ENCODE results near the gene IL18R1.

Gene IL18R1

GRCh38 chr2:102345329-102345920 lies 10.2 kb upstream of the IL18R1 start:
- DNase-seq = no peak

DNA sequence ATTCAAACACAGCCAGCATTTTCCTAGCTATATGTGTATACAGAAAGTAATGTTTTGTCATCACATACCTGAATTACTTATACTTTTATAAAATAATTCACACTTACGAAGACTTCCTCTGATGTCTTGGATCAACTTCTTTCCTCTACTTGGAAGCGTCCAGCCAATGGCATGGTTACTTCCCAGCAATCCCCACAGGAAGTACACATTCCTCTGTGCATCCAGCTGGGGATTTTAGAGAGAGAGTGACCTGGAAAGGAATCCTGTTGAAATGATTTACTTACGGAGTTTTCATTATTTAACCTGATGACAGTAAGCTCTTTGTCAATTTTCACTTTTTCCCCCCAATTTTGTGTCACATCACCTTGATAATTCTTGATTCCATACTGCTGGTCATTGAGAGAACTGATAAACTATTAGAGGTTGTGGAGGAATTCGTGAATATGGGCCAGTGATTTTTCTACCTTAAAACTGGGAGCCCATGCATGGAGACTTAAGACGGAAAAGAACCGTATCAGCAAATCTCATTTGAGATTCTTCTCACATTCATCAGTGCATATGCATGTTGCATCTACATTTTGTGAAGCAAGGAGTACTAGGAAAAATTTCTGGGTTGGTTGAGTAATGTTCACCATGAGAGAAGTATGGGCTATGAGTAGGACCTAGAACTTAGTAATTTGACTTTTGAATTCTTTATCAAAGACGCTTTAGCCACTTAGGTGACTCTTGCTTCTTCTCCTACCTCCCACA lies 9.0 kb upstream of the IL18R1 start:
- DNase-seq = no peak

DNA sequence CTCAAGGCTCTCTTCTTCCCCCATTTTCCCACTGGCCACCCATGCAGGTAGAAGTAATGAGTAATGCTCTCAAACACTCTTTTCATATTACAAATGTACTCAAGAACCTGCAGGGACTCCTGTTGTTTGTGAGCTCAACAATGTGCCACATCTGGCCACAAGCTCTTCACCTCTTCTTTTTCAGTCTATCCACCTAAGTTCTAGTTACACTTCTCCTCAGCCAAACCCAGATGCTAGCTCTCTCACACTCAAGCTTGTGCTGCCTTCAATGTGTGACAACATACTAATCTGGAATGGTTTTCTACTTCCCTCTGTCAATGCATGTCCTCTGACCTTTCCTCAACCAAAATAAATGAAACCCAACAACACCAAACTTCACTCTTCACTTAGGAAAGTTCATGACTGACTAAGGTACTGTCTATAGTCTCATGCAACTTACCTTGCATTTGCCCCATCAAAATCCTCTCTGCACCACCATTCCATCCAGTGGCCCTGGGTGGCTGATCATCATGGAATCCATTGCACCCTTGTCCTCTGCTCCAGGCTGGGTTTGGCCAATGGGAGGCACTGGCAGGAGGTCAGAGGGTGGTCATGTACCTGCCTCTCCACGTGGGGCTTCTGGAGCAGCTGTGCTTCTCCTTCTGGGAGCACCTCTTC lies 5.3 kb upstream of the IL18R1 start:
- no peak for DNase-seq

GRCh38 chr2:102356381-102356712 lies 751 bp downstream of the IL18R1 start:
- DNase-seq = peak in 1 of 2 donors; percentile 33

DNA sequence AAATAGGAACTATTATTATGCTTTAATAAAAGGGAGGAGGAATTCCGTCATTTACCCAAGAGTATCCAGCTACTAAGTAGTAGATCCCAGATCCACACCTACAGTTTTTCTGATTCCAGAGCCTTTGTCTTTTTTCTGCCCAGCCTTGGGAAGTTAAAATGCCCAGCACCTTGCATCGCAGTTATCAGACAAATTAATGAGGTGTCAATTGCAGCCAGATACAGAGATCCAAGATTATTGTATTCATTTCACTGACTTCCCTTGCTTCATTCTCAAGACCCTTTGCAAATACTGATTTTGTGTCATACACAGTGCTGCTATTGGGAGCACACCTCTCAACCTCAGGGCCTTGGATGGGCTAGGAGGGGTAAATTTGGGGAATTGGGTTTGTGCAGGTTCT lies 1.1 kb downstream of the IL18R1 start:
- no peak for DNase-seq

DNA sequence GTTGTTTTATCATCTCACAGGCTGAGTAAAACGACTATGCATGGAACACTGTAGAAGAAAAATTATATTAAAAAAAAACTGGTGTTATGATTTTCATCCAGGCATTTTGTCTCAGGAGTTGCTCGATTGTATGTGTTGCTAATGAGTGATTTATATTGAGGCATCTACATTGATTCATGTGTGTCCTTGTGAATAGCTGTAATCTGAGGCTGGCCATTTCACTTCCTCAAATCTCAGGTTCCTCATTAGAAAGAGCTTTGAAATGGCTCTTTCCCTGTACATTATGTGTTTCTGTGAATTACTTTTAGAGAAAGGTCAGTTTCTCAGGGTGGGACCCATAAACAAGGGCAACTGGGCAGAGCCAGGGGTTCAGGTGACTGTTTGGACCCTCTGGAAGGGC lies 2.3 kb downstream of the IL18R1 start:
- DNase-seq = no peak

GRCh38 chr2:102358496-102358895 lies 2.9 kb downstream of the IL18R1 start:
- peak in 1 of 2 donors; percentile 38 for DNase-seq

GRCh38 chr2:102359527-102359926 lies 3.9 kb downstream of the IL18R1 start:
- no peak for DNase-seq

DNA sequence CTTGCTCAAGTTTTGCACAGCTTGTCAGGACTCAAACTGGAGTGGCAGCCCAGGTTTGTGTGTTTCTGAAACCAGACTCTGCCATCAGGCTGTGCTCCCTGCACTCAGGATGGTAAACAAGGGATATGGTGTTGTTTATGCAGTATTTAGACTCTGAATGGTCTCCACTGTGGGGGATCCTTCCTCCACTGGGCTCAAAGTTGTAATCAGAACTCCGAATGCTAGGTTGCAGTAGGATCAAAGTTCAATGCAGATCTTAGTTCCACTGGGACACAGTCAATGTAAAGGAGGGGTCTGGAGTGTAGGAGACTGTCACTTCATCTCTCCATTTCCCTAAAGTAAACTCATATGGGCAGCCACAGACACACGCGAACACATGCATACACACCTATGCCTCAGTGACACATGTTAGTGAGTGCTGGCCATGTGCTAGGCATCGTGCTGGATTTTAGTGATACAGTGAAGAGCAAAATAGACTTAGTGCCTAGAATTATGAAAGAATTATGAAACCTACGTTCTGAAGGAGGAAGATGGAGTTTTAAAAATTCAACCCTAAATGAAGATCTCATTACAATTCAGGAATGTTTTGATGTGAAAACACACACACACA lies 6.1 kb downstream of the IL18R1 start:
- DNase-seq = no peak

DNA sequence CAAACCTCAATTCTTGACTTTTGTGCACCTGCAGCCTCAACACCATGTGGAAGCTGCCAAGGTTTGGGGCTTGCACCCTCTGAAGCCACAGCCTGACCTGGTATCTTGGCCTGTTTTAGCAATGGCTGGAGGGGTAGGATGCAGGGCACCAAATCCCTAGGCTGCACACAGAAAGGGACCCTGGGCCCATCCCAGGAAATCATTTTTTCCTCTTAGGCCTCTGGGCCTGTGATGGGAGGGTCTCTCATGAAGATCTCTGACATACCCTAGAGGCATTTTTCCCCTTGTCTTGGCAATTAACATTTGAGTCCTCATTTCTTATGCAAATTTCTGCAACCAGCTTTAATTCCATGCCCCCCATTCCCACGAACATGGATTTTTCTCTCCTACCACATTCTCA lies 10.2 kb downstream of the IL18R1 start:
- DNase-seq = no peak

- DNase-seq = peak in 1 of 2 donors; percentile 41
These were observed 11.0 kb downstream of the IL18R1 start for GRCh38 chr2:102366406-102367112.

DNA sequence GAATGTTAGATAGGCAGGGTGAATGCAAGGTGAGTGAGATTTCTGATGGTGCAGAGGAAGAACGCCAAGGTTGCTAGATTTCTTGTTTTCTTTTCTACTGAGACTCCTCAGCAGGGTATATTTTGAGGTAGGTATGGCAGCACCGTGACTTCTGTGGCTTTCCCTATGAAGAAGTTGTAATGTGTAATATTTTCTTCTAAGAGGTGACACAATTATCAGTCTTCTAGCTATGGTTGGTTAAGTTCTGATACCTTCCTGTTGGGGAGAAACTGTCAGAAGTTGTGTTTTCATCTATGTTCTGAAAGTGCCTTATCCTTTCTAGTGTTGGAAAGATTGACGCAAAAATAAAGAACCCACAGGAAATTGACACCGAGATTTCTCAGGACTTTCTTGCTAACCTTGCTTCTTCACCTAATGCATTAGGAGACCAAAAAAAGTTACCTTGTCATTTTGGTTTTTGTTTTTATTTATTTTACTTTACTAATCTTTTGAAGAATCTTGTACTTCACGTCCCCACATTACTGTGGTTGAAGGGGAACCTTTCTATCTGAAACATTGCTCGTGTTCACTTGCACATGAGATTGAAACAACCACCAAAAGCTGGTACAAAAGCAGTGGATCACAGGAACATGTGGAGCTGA lies 11.9 kb downstream of the IL18R1 start:
- DNase-seq = peak; percentile 5 to 60

DNA sequence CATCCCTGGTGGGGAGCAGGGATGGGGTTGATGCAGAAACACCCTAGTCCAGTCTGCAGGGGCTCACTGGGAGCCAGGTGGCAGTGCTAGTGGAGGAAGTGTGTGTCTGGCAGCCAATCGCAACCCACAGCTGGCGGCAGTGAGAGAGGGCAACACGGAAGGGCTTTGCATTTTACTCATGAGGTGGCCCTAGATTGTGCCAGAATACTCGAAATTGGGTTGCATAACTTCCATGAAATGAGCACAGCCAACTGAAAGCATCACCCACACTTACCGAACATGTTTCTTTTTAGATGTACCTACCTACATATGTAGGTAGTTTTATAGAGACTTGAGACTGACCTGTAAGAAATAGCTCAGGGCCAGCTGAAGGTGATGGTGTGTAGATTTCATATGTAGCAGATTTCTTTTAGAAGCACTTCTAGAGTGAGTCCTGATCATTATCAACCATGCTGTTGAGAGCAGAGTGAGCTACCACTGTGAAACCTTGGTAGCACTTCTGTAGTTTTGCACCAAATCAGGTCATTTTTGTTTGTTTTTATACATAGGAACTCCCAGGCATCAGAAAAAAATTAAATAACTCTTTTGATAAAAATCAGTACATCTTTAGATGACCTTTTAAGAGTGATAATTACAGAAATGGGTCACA lies 13.0 kb downstream of the IL18R1 start:
- DNase-seq = peak; percentile 27 to 44

DNA sequence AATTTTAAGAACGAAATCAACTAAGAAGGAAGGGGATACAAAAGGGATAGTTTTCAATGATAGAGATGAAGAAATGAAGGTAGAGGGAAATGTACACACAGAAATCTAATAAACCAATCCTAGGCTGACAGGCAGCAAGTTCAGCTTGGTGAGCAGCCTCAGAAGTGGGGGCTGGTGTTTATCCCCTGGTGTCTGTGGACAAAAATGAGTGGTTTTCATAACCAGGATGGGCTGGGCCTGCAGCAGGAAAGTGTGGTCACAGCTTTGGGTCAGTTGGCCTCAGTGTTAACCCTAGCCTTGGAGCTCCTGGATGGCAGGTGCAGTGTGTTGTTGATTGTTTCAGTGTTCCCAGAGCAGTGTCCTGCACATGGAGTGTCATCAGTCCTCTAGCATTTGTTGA lies 14.3 kb downstream of the IL18R1 start:
- DNase-seq = no peak

GRCh38 chr2:102376052-102376591 lies 20.5 kb downstream of the IL18R1 start:
- DNase-seq = no peak

DNA sequence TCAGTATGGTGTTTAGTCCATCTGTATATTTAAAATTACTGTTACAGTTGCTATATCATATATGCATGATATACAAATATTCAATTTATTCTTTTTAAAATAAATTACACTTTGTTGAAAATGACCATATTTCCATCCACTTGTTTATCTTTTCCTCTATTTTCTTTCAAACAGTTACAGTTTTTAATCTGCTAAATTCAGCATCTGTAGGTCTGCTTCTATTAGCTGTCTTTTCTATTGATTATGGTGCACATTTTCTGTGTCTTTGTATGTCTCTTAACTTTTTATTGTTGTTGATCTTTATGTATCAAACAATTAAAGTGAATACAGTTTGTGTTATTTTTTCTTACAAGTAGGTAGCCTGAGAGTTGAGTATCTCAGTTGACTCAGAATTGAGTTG lies 28.1 kb downstream of the IL18R1 start:
- DNase-seq = no peak

DNA sequence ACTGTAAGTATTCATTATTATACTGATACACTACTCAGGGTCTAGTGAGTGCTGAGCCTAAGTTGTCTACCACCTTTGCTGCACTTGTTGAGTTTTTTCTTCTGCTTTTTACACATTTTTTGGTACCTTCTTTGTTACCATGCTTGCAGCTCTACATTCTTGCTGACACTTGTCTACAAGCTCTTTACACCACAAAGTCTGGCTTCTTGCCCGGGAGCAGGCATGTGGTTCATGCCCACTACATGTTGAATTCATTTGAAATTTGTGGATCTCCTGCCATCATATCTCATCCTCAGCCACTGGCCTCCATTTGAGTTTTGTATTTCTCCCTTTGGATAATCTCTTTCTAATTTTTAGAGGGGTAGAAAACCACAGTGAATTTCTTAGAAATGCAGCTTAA lies 29.9 kb downstream of the IL18R1 start:
- DNase-seq = no peak

DNA sequence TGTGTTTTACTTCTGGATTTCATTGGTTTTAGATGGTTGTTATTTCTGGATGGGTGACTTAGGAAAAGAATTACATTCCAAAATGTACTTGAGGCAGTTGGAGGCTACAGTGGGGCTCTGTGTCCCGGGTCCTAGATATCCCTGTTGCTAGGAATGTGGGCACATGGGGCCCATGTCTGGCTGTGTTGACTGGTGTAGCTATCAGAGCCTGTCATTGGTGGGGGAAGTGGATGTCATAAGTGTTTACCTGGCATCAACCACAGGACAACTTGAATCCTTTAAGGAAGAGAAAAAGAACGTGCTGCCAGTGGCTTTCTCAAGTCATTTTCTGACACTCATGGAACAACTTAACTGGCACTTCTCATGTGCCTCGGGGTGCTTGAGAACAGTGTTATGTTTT lies 30.4 kb downstream of the IL18R1 start:
- DNase-seq = no peak

DNA sequence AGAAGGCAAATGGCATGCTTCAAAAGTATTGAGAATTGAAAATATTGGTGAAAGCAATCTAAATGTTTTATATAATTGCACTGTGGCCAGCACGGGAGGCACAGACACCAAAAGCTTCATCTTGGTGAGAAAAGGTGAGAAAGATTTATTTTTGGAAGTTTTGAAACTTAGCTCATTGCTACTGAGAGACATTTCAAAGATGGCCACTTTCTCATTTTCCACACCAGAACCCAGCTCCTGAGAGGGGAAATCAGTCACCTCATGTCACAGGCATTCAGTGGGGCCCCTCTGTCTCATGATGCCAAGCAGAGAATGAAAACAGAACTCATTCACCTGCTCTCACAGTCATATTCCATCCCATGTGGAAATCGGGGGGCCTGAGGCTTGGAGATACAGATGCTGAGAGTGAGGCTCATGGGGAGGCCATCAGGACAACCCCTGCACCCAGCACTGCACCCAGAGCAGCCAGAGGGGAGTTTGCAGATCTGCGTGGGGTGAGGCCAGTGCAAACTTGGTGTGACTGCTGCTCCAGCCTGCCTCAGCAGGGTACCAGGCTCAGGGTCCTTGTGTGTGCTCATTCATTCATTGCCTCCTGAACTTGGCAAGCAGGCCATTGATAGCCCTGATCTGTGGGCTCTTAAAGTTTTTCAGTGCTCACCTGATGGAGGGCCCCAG lies 31.4 kb downstream of the IL18R1 start:
- no peak for DNase-seq

DNA sequence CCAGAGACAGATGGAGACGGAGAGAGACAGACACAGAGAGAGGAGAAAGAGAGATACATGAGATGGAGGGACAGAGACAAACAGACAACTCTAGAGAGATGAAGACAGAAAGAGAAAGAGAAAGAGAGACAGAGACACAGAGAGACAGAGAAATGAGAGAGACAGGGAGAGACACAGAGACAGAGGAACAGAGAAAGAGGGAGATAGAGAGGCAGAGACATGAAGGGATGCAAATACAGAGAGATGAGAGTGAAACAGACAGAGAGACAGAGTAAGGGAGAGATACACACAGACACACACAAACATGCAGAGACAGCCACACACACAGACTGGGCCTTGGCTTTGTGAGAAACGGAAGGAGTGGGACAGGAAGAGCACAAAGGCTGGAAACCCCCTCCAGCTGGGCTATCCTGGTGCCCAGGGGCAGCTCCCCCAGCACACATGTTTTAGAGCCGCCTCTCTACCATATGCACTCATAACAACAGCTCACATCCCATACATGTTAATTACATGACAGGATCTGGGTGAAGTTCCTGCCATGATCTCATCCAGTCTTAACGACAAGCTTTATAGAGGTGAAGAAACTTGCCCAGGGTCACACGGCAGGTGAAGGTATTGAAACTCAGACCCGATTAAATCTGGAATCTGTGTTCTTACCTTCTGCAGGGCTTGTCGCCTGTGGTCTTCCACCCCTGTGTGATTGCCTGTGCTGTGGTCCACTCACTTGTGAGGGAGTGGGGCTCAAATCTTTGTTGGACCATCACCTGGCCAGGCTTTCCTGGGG lies 32.4 kb downstream of the IL18R1 start:
- DNase-seq = no peak

DNA sequence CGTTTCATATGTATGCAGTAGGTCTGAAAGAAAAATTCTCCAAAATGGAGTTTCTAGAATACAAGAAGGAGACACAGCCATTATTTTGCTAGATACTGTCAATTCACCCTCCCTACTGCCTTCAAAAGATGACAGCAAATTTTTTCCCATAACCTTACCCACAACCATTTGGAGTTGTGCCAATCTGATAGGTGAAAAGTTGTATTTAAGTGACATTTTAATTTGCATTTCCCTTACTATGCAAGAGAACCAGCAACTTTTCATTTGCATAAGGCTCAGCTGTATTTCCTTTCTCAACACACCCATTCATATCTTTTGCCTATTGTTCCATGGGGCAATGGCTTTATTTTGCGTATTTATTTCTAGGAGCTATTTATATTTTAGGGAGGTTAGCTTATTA lies 36.0 kb downstream of the IL18R1 start:
- peak in 1 of 2 donors; percentile 65 for DNase-seq

Measured in CD4-positive, alpha-beta T cell treated with Interferon alpha-2 for 1 hour (primary cell).